Kidney glomerular epithelial cell (primary cell): ENCODE data around the gene ST3GAL2.
A peak's percentile ranks its signal among the peaks of the same experiment; 100 is the strongest.
"Not testable (repeated sequence)": the region's sequence is repeated elsewhere in the genome, so short reads cannot be mapped to it uniquely, and the experiment has no call there.

Experiments
- DNase-seq: peaks from one replicate; lab custom pipeline; 2025; lab: John Stamatoyannopoulos, UW

The ST3GAL2 gene

DNA sequence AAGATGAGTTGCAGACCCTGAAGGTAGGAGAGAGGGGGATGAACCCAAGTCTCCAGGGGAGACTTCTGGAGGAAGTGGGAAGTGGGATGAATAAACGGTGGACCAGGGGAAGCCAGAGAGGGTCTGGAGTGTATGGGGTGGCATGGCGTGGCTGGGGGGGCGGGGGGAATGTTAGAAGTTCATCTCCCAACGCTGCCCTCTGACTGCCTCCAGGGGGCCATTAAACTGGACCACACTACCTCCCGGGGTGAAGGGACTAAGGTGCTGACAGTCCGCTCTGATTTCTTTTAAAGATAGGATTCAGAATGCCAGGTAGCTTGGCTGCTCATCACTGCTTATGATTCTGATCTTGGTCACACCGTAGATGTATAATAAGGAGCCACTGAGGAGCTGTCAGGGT, 21.2 kb downstream of the ST3GAL2 start:
- DNase-seq = no peak

GRCh38 chr16:70416748-70417616, 21.9 kb downstream of the ST3GAL2 start:
- peak; percentile 41 for DNase-seq

DNA sequence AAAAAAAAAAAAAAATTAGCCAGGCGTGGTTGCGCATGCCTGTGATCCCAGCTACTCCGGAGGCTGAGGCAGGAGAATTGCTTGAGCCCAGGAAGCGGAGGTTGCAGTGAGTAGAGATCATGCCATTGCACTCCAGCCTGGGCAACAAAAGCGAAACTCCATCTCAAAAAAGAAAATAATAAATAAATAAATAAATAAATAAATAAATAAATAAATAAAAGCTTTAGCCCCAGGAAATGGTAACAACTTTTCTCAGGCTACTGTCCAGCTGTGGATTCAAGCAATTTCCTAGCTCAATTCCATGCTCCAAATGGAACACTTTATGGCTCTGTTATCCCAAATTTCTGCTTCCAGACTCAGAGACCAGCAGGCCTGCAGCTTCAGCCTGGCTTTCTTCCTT, 25.3 kb downstream of the ST3GAL2 start:
- not testable (repeated sequence) for DNase-seq

DNA sequence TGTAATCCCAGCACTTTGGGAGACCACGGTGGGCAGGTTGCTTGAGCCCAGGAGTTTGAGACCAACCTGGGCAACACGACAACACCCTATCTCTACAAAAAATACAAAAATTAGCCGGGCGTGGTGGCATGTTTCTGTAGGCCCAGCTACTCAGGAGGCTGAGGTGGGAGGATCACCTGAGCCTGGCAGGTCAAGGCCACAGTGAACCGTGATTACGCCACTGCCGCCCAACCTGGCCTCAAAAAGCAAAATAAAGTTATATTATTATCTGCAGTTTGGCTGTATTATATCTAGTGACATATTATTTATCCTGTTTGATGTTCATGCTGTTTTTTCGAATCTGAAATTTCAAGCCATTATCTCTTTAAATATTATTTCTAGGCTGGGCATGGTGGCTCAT, 26.5 kb downstream of the ST3GAL2 start:
- no peak for DNase-seq

- DNase-seq = no peak
These were observed 28.2 kb downstream of the ST3GAL2 start for GRCh38 chr16:70410734-70411133.

DNA sequence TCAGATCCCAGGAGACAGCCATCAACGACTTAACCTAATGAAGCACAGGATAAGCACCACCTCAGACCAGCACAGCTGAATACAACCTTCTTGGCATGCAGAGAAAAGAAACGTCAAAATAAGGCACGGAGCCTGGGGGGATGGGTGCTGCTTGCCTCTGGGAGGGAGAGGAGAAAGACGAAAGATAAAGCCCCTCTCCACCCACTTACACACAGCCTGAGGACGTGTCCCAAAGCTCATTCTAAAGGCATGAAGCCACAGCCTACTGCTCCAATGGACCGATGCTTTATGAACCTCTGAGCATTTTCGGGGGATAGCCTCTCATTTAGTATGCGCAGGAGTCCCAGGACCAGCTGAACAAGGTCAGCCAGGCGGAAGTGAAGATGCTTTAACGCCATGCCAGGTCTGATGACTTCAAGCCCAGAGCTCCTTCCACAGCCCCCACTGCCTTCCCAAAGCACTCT, 31.1 kb downstream of the ST3GAL2 start:
- no peak for DNase-seq

GRCh38 chr16:70406104-70406503, 32.8 kb downstream of the ST3GAL2 start:
- not testable (repeated sequence) for DNase-seq

DNA sequence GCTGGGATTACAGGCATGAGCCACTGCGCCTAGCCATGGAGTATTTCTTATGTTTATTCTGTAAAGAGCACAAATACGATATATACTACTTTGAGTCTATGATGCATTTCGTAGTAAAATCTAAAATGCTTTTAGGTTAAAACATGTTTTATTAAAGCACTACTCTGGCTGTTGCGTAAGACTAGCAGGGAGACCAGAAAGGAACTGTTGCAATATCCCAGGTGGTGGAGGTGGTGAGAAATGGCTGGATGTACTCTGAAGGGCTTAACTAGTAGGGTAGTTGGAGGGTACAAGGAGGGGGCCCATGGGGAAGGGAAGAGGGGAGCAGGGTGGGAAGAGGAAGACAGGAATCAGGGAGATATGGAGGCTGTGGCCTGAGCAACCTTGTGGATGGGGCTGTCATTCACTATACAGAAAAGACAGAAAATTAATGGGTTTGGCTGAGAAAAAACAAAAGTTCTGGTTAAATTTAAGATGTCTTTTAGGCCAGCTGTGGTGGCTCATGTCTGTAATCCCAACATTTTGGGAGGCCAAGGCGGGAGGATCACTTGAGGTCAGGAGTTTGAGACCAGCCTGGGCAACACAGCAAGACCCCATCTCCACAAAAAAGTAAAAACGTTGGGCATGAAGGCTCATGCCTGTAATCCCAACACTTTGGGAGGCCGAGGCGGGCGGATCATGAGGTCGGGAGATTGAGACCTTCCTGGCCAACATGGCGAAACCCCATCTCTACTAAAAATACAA, 35.8 kb downstream of the ST3GAL2 start:
- no peak for DNase-seq

DNA sequence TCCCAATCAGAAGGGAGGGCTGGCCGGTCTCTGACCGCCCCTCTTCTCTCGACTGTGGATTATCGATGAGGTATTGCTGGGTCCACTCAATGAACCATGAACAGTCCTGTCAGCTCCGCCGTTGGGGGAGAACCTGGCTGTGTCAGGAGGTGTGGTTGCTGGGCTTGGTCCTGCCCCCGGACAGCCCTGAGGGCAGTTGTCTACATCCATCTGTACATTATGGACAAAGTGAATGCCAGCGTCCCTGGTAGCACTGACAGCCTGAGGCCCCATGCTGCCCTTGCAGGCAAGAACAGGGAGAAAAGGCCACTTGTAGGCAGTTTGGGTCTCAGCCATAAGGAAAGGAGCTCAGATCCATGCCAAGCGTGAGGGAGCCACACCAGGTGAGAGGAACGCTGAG, 38.9 kb downstream of the ST3GAL2 start:
- DNase-seq = no peak

DNA sequence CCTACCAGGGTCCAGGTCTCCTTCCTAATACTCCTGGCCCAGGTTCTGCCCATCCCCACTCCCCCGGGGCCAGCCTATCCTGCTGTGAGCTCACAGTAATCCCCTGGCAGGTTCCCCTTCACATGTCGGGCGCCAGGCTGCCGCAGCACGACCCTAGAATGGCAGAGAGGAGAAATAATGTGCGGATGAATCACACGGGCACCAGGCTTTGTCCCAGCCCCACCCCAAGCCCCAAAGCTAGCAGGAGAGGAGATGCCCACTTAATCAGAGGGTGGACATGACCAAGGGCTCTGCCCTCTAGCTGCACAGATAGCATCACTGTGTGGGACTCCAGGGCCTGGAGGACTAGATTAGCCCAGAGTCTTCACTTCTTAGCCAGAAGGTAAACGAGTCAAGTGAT, 39.5 kb downstream of the ST3GAL2 start:
- no peak for DNase-seq

DNA sequence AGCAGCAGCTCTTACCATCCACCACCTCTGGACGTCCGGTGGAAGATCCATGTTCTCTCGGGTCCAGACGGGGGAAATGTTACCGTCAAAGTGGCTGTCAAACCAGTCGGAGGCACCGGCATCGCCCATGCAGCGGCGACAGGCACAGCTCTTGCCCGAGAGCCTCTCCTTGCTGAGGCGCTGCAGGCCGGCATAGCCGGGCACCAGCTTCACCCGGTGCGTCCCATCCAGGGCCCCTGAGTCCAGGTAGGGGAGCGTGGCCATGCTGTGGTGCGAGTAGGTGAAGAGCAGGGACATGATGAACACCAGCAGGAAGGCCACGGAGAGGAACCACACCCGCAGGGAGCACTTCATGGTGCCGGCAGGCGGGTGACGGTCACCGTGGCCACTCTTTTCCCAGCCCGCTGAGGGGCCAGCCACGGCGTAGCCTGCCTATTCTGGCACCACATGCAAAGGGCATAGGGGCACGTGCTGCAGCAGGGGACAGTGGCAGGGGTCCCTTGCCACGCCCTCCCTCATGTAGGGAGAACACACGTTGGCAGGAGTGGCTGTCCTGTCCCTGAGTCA, 40.6 kb downstream of the ST3GAL2 start:
- DNase-seq = no peak

GRCh38 chr16:70396246-70396904, 42.5 kb downstream of the ST3GAL2 start:
- no peak for DNase-seq

- peak; percentile 14 for DNase-seq
These were observed 43.5 kb downstream of the ST3GAL2 start for GRCh38 chr16:70395345-70395901.

DNA sequence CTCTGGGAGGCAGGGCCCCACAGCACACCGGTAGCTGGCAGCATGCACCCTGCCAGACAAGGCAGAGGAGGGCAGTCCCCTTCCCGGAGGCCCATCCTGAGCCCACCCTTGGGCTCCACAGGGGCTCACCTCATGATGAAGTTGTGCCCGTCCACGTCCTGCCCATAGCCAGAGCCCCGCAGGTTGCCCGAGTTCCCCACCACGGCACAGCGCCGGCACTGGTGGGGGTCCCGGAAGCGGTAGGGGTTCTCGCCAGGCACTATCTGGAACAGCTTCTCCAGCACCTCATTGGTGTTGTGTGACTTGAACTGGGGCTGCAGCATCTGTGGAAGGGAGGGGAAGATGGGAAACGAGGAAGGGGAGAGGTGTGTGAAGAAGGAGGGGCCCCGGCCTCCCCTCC, 44.0 kb downstream of the ST3GAL2 start:
- no peak for DNase-seq

DNA sequence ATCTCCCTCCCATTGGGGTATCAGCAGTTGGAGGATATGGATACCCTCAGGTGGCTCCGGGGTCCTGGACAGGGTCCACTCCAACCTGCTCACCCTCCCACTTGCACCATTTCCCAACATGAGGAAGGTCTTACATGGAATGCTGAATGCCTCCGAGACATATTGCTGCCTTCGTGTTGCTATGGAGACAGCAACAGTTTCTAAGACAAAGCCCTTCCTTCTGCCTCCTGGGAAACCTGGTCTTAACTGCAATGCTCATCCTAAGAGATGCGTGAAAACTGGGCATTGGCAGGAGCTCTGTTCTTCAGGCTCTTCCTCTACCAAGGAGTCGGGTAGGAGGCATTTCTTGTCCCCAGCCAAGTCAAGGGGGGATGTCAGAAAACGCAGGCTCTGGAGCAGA, 45.2 kb downstream of the ST3GAL2 start:
- DNase-seq = no peak

DNA sequence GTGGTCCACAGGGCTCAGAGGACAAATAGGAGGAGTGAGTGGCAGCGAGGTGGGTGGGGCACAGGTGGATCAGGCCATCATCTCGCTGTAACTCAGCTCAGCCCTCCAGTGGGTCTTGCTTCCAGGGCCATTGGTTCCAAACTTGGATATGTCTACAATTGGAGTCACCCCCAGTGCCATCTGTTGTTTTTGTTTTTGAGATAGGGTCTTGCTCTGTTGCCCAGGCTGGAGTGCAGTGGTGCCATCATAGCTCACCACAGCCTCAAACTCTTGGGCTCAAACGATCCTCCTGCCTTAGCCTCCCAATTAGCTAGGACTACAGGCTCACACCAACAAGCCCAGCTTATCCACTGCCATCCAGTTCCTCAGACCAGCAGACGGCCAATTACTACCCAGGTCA, 46.3 kb downstream of the ST3GAL2 start:
- DNase-seq = no peak

- no peak for DNase-seq
These were observed 46.9 kb downstream of the ST3GAL2 start for GRCh38 chr16:70391881-70392481.

DNA sequence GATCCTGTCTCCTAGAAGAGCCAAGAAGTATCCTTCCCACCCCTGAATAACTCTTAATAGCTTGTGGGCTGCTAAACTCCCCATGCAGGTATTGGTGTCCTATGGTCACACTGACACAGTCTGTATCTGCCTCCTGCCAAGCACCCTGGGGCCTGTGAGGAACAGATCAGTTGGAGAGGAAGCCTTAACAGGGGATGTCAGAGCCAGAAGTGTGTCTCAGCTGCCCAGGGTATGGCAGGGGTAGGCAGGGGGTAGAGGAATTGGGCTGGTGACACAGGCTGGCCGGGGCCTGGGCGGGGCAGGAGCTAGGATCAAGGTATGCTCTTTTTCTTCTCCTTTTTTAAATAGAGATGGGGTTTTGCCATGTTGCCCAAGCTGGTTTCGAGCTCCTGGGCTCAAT, 47.5 kb downstream of the ST3GAL2 start:
- no peak for DNase-seq

DNA sequence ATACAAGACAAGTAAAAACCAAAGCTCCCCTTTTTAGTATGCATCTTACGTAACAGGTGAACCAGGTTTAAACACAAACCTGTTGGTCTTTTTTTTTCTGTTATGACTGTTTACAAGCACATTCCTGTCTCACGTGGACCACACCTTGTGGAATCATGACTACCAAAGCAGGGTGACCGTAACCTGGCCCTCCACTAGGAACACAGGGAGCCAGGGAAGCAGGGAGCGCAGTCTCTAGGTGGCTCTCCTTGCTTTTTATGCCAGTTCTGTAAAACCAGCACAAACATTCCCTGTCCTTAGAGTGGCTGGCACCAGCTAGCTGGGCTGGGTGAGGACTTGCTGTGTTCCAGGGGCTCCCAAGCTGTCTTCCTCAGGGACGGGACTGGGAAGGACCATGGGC, 48.1 kb downstream of the ST3GAL2 start:
- DNase-seq = no peak

DNA sequence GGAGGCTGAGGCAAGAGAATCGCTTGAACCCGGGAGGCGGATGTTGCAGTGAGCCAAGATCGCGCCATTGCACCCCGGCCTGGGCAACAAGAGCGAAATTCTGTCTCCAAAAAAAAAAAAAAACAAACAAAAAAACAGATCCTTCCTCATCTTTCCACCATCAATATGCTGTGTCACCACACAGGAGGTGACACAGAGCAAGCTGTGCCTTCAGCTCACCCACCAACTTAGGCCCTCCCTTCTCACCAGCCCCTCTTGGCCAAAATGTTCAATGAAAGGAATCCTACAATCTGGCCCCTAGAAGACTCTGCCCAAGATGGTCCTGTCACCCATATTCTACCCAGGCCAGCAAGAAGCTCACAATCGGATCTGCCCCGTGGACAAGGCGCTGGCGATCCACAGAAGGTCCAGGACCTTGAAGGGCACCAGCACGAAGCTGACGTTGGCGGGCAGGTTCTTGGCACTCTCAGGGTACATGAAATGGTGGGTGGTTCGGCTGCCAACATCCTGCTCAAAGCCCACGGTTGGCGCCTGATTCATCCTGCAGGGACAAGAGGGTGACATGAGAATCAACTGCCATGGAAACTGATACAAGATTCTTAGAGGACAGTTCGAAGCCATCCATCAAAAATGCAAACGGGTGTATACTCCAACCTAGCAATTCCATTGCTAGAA, 50.8 kb downstream of the ST3GAL2 start:
- no peak for DNase-seq
